ENCODE results near the gene HORMAD2. TPM values are rescaled to one million over a fixed set of nuclear protein-coding genes. Genes with fewer than 3 reads are reported as not detected.
"Not testable (repeated sequence)": the region's sequence is repeated elsewhere in the genome, so short reads cannot be mapped to it uniquely, and the experiment has no call there.

Gene HORMAD2
- polyA plus RNA-seq, 2 of the 4 experiments (the other 2 are of a cell fraction): not detected

DNA sequence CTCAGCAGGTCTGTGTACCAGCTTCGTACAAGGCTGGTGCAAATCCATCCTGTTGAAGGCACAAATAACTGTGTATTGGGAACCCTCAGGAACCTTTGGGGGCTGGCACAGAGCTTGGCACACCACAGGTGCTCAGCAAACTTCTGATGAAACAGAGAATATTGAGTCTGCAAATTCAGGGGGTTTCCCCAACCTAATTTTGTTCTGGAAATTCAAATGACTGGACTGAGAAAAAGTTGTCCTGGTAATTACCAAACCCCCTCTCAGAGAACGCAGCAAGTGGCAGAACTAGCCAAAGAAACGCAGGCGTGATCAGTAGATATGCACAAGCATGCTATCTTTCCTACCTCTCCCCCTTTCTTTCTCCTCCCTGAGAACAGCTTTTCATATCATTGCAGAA, 118.7 kb downstream of the HORMAD2 start:
- WGBS (ENCODE audit: missing lambda C conversion rate): 91% methylated on average over 4 of the region's 4 CpGs
- 0 out of 2 replicates have a peak, but pooled peaks have one; percentile 0 for TF ChIP-seq EHF (CRISPR knock-in tag; IDR thresholded peaks at IDR 0.05)
- TF ChIP-seq RAD21 (conservative IDR thresholded peaks at IDR 0.05 in 1 of 2, IDR thresholded peaks at IDR 0.05 in 1 of 2): no peak
- Histone ChIP-seq H3K9me3 (peaks cover 9% of the 10 kb centered on the region; the same call in 2 of the 3 replicates), H3K27ac (peak overlapping the region; percentile 95 to 100), H3K4me3 (no peak overlapping the region), H3K4me2 (no peak overlapping the region), H3K4me1 (peaks cover 58% of the 10 kb centered on the region)
- no peak for ATAC-seq
- no peak for FAIRE-seq
- DNase-seq (ENCODE audit: low read depth in 1 of 2, low spot score in 1 of 2): no peak
- ChIA-PET POLR2A (no interaction called here), CTCF (interaction anchor here (1.2 to 1.7 kb wide), 4 partner anchors 29 to 91 kb away, joined by 3 to 7 read pairs (median 4); no protein-coding TSS in a partner anchor)

GRCh38 chr22:30200905-30201304, 120.6 kb downstream of the HORMAD2 start:
- H3K9me3 ChIP-seq; ATAC-seq; FAIRE-seq; H3K4me2 ChIP-seq; POLR2A ChIA-PET; H3K4me3 ChIP-seq; DNase-seq (ENCODE audit: low read depth in 1 of 2, low spot score in 1 of 2): not testable (repeated sequence)
- CTCF ChIA-PET: interaction anchor here (2.2 to 3.1 kb wide), 2 partner anchors 54 to 93 kb away, joined by 9 to 14 read pairs; no protein-coding TSS in a partner anchor
- H3K4me1 ChIP-seq: peaks cover 54% of the 10 kb centered on the region
- 89% methylated on average over 10 of the region's 10 CpGs for WGBS (ENCODE audit: missing lambda C conversion rate)
- 0 out of 2 replicates have a peak, but pooled peaks have one; percentile 27 for TF ChIP-seq EHF (CRISPR knock-in tag; IDR thresholded peaks at IDR 0.05)
- TF ChIP-seq HOXB5 (CRISPR knock-in tag; IDR thresholded peaks at IDR 0.05): peak; percentile 52
- H3K27ac ChIP-seq: peak overlapping the region; percentile 95 to 100

- FAIRE-seq (no peak), DNase-seq (ENCODE audit: low read depth in 1 of 2, low spot score in 1 of 2) (no peak), ATAC-seq (no peak)
- H3K27ac ChIP-seq: peak overlapping the region; percentile 95 to 100
- no peak overlapping the region for H3K4me3 ChIP-seq
- CTCF ChIA-PET: interaction anchor here (1.1 to 3.1 kb wide), 3 partner anchors 53 to 113 kb away, joined by 3 to 14 read pairs (median 9); no protein-coding TSS in a partner anchor
- peaks cover 63% of the 10 kb centered on the region for H3K4me1 ChIP-seq
- POLR2A ChIA-PET: no interaction called here
- H3K4me2 ChIP-seq: no peak overlapping the region
- TF ChIP-seq HOXA7 (CRISPR knock-in tag; IDR thresholded peaks at IDR 0.05): no peak
- TF ChIP-seq FOSL2 (IDR thresholded peaks at IDR 0.05): no peak
- 0 out of 2 replicates have a peak, but pooled peaks have one; percentile 3 for TF ChIP-seq FOSL2 (CRISPR knock-in tag; IDR thresholded peaks at IDR 0.05)
- H3K9me3 ChIP-seq: peaks cover 9% of the 10 kb centered on the region; the same call in 2 of the 3 replicates
- 93% methylated on average over 3 of the region's 3 CpGs for WGBS (ENCODE audit: missing lambda C conversion rate)
These were observed 121.7 kb downstream of the HORMAD2 start for GRCh38 chr22:30201945-30202344.

GRCh38 chr22:30202531-30203006, 122.3 kb downstream of the HORMAD2 start:
- CTCF ChIA-PET: interaction anchor here (1.1 to 3.1 kb wide), 3 partner anchors 53 to 114 kb away, joined by 3 to 14 read pairs (median 9); no protein-coding TSS in a partner anchor
- Histone ChIP-seq H3K4me1 (peaks cover 63% of the 10 kb centered on the region), H3K9me3 (peaks cover 9% of the 10 kb centered on the region; the same call in 2 of the 3 replicates), H3K4me2 (no peak overlapping the region), H3K27ac (peak overlapping the region; percentile 95 to 100), H3K4me3 (no peak overlapping the region)
- FAIRE-seq (no peak), DNase-seq (ENCODE audit: low read depth in 1 of 2, low spot score in 1 of 2) (no peak), ATAC-seq (no peak)
- POLR2A ChIA-PET: no interaction called here
- WGBS (ENCODE audit: missing lambda C conversion rate): 68% methylated on average over 9 of the region's 9 CpGs
- TF ChIP-seq HOXB5 (CRISPR knock-in tag; IDR thresholded peaks at IDR 0.05): 0 out of 2 replicates have a peak, but pooled peaks have one; percentile 22
- TF ChIP-seq MAFK (IDR thresholded peaks at IDR 0.05; ENCODE audit: partially characterized antibody): no peak
- no peak for TF ChIP-seq CTCF (IDR thresholded peaks at IDR 0.05)
- no peak for TF ChIP-seq SMC3 (IDR thresholded peaks at IDR 0.05)
- 0 out of 2 replicates have a peak, but pooled peaks have one; percentile 19 for TF ChIP-seq HEYL (CRISPR knock-in tag; IDR thresholded peaks at IDR 0.05)
- no peak for TF ChIP-seq CHD2 (IDR thresholded peaks at IDR 0.05; ENCODE audit: low read length, partially characterized antibody)
- 0 out of 2 replicates have a peak, but pooled peaks have one; percentile 9 for TF ChIP-seq ZSCAN20 (CRISPR knock-in tag; IDR thresholded peaks at IDR 0.05)
- no peak for TF ChIP-seq ELK1 (IDR thresholded peaks at IDR 0.05; ENCODE audit: low read depth, low read length)
- TF ChIP-seq BCL3 (IDR thresholded peaks at IDR 0.05): no peak
- 0 out of 2 replicates have a peak, but pooled peaks have one; percentile 35 for TF ChIP-seq HOXB13 (CRISPR knock-in tag; IDR thresholded peaks at IDR 0.05; ENCODE audit: low read depth)
- TF ChIP-seq, protein P1, sequence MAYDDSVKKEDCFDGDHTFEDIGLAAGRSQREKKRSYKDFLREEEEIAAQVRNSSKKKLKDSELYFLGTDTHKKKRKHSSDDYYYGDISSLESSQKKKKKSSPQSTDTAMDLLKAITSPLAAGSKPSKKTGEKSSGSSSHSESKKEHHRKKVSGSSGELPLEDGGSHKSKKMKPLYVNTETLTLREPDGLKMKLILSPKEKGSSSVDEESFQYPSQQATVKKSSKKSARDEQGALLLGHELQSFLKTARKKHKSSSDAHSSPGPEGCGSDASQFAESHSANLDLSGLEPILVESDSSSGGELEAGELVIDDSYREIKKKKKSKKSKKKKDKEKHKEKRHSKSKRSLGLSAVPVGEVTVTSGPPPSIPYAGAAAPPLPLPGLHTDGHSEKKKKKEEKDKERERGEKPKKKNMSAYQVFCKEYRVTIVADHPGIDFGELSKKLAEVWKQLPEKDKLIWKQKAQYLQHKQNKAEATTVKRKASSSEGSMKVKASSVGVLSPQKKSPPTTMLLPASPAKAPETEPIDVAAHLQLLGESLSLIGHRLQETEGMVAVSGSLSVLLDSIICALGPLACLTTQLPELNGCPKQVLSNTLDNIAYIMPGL (CRISPR knock-in tag; IDR thresholded peaks at IDR 0.05; ENCODE audit: borderline replicate concordance): no peak

Measured in A549 (cell line).